ENCODE results near the gene OR52B6.
"Not testable (repeated sequence)": the region's sequence is repeated elsewhere in the genome, so short reads cannot be mapped to it uniquely, and the experiment has no call there.

Gene OR52B6, protein sequence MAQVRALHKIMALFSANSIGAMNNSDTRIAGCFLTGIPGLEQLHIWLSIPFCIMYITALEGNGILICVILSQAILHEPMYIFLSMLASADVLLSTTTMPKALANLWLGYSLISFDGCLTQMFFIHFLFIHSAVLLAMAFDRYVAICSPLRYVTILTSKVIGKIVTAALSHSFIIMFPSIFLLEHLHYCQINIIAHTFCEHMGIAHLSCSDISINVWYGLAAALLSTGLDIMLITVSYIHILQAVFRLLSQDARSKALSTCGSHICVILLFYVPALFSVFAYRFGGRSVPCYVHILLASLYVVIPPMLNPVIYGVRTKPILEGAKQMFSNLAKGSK

DNA sequence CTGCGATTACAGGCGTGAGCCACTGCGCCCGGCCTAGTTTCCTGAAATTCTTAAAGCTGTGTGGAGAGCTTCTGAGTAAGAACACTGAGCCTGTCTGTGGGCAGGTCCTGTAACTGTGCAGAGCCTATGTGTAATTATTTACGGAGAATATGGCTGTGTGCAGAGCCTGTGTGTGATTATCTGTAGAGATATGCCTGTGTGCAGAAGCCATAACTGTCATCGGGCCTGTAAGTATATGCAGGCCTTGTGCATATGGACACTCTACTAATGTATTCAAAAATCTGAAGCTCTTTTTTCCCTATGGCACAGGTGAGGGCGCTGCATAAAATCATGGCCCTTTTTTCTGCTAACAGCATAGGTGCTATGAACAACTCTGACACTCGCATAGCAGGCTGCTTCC lies at the start of gene OR52B6:
Gene OR52B6 (plus strand): TSS at position 301 of the 400 bp plus-strand sequence. CDS start 0 bp downstream, at position 301.
- DNase-seq (ENCODE audit: low read depth in 2 of 2, low spot score in 1 of 2), result no peak

DNA sequence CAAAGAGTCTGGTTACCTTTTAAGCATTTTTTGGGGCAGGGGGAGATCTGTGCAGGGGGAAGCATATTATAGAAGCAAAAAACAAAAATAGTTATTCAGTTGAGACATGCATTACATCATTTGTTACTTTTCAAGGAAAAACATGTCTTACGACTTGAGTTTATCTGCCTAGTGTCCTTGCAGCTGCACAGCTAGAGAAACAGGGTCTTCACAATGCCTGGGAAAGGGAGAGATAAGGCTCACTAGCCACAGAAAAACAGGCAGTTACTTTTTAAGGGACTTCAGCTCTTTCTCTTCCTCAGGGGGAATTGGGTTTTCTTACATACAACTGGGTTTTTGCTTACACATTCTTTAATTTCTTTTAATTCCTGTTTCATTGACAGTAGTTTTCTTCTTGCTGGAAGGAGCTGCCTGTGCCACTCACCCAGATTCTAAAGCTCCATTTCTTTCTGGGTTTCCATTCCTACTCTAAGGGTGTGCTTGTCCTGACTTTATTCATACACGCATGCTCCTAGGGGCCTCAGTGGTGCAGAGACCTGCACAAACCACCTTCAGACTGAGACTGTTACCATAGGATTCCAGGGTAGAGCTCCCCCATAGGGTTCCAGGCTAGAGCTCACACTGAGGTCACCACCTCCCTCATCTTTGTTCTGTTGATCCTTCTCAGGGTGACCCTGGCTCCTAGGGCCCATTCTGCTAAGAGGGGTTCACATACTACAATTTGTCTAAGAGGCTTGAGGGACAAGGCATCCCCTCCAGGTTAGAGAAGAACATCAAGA lies 49.4 kb upstream of the OR52B6 start:
- no peak for DNase-seq (ENCODE audit: low read depth in 2 of 2, low spot score in 1 of 2)

DNA sequence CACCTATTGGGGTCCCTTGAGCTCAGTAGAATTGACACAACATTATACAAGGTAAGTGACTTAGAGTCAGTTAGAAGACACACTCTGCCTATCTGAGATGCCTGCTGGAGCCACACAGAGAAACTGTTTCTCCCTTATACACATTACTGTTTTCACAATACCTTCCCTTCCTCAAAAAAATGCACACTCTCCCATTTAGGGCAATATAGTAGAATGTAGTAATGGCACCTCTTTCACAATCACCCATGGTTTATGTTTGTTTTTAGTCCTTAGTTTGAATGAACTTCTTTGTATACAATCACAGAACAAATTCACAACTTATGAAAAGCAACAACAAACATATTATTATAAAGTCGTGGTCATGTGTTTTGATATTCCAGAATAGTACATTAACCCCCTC lies 46.6 kb upstream of the OR52B6 start:
- DNase-seq (ENCODE audit: low read depth in 2 of 2, low spot score in 1 of 2), result no peak

DNA sequence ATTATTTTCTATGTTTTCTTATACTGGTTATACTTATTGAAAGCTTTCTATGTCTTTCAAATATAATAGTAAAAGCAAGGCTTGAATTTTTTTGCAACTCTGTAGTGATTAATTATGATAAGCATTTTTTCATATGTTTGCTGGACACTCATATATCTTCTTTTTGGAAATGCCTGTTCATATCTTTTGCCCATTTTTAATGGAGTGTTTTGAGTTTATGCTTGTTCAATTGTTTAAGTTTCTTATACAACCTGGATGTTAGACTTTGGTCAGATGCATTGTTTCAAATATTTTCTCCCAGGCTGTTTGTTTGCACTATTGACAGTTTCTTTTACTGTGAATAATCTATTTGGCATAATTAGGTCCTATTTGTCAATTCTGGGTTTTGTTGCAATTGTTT lies 44.2 kb upstream of the OR52B6 start:
- no peak for DNase-seq (ENCODE audit: low read depth in 2 of 2, low spot score in 1 of 2)

DNA sequence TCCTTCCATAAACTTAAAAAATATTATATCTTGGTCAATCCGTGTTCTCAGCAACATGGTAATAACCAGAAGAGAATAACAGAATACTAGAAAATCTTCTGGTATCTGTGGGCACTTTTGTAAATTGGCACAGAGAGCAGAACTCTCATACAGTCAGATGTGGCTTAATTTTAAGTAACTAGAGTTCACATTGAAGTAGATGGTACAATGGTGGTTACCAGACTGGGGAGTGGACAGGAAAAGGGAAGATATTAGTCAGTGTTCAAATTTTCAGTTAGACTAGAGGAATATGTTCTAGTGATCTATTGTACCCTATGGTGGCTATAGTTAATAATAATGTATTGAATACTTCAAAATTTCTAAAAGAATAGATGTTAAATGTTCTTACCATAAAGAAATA lies 39.2 kb upstream of the OR52B6 start:
- DNase-seq (ENCODE audit: low read depth in 2 of 2, low spot score in 1 of 2), result no peak

DNA sequence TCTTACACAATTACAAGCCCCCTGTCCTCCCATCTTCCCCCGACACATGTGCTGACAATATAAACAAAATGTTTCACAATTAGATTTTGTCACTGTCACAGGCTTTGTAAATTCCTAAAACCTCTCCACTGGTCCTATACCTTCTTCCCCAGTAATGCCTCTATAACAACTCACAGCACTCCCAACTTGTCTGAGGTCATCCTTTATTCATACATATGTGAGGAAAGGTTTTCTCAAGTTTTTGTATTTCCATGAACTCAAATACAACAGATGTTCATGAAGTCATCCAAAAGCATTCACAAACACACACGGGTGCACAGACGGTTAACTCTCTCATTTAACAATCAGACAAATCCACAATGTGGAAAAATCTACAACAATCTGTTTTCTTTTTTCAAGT lies 34.2 kb upstream of the OR52B6 start:
- no peak for DNase-seq (ENCODE audit: low read depth in 2 of 2, low spot score in 1 of 2)

DNA sequence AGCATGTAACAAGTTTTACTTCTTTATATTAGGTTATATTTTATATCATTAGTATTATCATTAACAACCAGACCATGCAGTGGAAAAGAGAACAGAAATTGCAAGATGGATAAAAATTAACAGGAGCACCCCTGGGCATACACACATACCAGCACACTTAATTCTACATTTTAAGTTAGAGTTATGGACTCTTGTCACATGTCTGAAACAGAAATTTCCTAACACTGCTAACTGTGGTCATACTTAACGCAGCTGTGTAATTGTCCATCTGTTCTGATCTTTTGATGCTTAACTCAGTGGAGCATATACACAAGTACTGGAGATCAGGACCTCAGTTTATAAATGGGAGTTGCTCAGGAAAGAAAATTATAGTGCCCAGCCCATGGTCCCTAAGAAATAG lies 32.7 kb upstream of the OR52B6 start:
- no peak for DNase-seq (ENCODE audit: low read depth in 2 of 2, low spot score in 1 of 2)

DNA sequence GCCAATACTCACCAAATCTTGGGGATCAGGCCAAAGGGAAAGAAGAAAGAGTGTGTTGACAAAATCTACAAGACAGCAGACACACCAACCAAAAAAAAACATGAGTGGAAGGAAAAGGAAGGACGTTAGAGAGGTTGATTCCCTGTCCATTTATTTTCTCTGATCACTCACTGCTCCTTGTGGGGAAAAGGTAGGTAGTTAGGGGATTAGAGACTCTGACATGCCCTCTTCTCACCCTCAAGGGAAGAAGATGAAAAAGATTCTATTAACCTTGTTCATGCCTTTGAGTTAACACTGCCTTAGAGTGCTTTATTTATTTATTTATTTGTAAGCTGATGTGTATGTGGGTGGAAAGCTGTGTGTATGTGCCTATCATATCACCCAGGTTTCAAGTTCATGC lies 32.2 kb upstream of the OR52B6 start, which contains the start of gene OR52H1:
Gene OR52H1 (minus strand): TSS at position 101 of the 400 bp plus-strand sequence. CDS start 3,035 bp downstream, outside the sequence.
- DNase-seq (ENCODE audit: low read depth in 2 of 2, low spot score in 1 of 2), result no peak

DNA sequence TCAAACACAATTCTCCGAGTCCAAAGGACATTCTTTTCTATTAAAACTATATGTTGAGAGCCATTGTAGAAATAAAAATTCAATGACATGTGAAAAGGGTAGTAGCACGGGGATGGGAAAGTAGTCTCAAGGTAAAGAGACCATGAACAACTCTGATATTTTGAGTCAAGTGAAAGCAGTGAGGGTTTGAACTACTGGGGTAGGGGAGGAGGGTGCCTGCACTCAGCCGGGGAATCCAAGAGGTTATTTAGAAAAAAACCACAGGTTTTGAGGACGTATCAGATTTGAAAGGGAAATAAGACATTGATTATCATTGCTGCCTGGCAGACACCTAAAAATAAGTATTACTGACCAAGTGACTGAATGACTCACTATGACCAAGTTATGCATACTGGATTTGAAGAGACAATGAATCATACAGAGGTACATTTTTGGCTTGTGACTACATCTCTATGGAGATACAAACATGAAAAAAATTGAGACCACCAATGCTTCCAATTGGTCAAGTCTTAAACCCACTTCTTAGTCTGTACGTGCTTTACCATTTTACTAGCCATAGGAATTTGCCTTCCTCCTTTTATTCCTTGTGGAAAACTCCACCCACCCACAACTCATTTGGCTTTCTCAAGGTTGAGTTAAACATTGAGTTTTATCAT lies 30.1 kb upstream of the OR52B6 start:
- DNase-seq (ENCODE audit: low read depth in 2 of 2, low spot score in 1 of 2), result no peak

DNA sequence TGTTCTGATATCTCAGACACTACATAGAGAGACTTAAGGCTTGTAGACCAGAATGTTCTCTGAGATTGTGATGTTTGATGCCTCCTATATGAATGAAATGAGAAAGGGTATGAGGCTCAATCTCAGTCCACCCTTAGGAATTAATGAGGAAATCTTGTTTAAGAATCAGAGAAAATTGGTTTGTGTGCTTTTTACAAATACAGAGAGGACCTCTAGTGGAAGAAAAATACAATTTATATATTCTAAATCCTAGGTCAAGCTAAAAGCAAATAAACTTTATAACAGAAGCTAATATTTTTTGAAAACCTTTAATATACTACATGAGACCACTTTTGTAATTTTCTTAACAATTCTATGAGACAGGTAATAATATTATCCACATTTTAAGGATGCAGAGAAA lies 27.3 kb upstream of the OR52B6 start:
- DNase-seq (ENCODE audit: low read depth in 2 of 2, low spot score in 1 of 2), result no peak

DNA sequence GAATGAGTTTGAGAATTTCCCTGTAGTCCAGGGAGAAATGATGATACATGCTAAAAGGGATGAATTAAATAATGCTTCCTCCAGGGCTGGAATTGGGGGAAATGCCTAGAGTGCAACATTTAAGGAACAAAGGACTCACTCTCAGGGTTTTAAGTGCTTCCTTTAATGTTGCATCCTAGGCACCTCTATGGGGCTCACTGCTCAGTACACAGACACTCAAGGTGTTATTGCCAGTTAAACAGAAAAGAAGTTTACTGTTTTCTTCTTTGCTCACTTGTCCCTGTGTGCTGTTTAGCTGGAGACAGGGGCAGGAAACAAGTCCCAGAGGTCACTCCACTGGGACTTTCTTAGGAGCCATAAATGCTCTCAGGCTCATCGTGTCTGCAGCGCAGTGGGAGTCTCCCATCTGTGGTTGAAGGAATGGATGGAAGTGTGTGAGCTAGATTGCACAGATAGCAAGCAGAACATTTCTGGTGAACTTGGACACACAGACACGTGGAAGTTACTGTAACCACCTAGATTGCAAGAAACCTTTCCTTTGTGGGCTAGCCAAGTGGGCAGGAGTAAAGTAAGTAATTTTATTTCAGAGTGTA lies 24.0 kb upstream of the OR52B6 start:
- DNase-seq (ENCODE audit: low read depth in 2 of 2, low spot score in 1 of 2), result no peak

DNA sequence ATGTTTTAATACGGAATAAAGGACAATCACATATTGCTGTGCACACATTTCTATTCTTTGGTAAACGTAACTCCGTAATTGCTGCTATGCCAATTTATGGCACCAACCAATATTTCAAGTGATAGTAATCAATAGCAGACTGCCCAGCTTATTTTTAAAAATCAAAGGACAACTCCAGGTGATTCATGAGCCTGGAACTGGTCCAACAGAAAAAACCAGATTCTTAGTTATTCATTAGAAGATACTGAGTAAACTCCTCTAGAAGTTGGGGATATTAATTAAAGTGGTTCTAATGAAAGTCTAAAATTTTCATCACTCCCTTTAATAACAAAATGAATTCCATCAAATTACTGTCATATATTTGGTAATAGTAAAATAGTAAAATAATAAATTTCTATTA lies 22.9 kb upstream of the OR52B6 start:
- no peak for DNase-seq (ENCODE audit: low read depth in 2 of 2, low spot score in 1 of 2)

DNA sequence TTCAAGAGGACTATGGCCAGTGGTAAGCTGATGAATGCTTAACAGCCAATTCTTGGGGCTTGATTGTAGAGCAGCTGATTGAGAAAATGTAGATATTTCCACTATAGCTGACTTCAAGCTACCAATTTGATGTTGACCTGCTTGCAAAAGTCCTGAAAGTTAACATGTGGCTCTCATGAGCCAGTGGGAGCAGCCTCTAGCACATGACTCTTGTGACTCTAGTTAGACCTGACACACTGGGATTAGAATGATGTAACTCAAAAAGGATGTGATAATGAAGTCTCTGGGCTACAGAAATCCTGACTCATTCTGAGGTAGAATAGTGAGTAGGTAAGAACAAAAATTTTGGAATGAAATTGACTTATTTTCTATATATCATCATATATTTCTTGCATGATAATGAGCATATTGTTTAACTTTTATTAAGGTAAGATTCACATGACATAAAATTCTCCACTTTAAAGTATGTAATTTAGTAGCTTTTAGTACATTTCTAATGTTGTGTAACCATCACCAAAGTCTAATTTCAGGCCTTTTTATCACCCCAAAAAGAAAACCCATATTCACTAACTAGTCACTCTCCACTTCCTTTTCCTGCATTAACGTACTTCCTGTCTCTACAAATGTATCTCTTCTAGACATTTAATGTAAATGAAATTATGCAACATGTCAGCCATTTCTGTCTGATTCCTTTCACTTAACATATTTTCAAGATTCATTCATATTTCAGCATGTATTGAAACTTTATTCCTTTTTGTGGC lies 16.2 kb upstream of the OR52B6 start:
- no peak for DNase-seq (ENCODE audit: low read depth in 2 of 2, low spot score in 1 of 2)

DNA sequence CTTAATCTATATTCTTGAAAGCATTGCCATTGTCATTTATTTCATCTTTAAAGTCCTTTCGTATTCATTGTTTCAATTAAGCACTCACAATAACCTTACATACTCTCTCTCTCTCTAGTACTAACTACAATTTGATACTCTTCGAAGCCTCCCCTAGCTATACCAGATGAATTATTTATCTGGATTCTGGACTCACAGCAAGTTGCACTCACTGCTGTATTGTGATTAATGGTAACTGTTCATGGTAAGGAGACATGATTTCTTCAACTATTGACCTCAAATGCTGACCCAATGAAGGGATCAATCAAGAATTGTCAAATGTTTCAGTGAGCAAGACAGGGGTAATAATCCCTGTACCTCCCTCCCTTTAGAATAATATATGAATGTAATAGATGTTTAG lies 6.0 kb upstream of the OR52B6 start:
- DNase-seq (ENCODE audit: low read depth in 2 of 2, low spot score in 1 of 2), result no peak

DNA sequence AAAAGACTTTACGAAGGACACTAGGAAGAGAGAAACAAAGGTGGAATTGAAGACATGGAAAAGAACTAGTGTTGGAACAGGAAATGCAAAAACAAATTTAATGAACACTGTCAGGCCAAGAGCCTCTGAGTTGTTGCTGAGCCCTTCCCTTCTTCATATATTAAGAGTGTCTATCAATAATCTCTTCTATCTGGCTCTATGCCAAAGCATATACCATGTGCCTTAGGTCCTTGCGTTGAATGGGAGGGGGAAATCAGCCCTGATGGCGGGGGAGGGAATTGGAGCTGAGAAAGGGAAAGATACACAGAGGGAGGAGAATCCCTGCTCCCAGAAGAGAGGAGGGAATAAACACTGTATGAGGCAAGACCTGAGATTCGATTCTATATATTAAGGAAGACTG lies 5.5 kb upstream of the OR52B6 start:
- DNase-seq (ENCODE audit: low read depth in 2 of 2, low spot score in 1 of 2), result no peak

DNA sequence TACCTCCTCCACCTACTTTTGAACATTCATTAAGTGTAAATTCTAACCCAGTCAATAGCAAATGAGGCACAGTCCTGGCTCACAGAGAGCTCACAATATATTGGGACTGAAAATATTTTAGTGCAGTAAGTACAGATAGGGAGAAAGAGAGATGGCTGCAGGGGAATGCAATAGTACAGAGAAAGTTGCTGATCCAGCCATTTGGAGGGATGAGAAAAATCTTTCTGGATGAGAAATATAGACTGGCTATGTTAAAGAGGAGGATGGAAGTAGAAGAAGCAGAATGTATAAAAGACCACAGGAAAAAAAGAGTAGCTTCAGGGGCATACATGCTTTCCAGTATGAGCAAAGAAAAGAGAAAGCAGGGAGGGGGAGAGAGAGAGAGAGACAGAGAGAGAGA lies 3.6 kb upstream of the OR52B6 start:
- DNase-seq (ENCODE audit: low read depth in 2 of 2, low spot score in 1 of 2), result no peak

DNA sequence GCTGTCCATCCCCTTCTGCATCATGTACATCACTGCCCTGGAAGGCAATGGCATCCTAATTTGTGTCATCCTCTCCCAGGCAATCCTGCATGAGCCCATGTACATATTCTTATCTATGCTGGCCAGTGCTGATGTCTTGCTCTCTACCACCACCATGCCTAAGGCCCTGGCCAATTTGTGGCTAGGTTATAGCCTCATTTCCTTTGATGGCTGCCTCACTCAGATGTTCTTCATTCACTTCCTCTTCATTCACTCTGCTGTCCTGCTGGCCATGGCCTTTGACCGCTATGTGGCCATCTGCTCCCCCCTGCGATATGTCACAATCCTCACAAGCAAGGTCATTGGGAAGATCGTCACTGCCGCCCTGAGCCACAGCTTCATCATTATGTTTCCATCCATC lies 337 bp downstream of the OR52B6 start:
- DNase-seq (ENCODE audit: low read depth in 2 of 2, low spot score in 1 of 2), result no peak

DNA sequence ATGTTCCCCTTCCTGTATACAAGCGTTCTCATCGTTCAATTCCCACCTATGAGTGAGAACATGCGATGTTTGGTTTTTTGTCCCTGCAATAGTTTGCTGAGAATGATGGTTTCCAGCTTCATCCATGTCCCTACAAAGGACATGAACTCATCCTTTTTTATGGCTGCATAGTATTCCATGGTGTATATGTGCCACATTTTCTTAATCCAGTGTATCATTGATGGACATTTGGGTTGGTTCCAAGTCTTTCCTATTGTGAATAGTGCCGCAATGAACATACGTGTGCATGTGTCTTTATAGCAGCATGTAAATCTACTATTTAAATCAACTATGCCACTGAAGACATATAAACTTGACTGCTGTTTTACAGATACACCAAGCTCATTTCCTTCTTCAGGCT lies 3.8 kb downstream of the OR52B6 start:
- DNase-seq (ENCODE audit: low read depth in 2 of 2, low spot score in 1 of 2), result not testable (repeated sequence)

DNA sequence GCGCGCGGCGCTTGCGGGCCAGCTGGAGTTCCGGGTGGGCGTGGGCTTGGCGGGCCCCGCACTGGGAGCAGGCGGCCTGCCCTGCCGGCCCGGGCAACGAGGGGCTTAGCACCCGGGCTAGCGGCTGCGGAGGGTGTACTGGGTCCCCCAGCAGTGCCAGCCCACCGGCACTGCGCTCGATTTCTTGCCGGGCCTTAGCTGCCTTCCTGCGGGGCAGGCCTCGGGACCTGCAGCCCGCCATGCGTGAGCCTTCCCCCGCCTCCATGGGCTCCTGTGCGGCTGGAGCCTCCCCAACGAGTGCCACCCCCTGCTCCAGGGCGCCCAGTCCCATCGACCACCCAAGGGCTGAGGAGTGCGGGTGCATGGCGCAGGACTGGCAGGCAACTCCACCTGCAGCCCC lies 9.2 kb downstream of the OR52B6 start:
- DNase-seq (ENCODE audit: low read depth in 2 of 2, low spot score in 1 of 2), result not testable (repeated sequence)

DNA sequence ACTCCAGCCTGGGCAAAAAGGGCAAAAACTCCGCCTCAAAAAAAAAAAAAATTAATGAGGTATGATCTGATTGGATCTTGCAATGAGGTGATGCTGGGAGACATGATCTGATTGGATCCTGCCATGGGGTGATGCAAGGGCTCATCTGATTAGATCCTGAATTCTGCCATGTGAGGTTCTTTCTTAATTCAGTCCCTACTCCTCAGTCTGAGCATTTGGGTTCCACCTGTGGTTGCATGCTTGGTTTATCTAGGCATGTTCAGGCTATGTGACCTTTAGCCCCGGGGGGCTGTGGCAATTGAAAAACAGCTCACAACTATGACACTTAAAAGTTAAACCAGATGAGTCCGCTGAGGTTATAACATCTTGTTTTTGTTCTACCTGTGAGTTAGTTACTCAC lies 10.9 kb downstream of the OR52B6 start:
- DNase-seq (ENCODE audit: low read depth in 2 of 2, low spot score in 1 of 2), result no peak

DNA sequence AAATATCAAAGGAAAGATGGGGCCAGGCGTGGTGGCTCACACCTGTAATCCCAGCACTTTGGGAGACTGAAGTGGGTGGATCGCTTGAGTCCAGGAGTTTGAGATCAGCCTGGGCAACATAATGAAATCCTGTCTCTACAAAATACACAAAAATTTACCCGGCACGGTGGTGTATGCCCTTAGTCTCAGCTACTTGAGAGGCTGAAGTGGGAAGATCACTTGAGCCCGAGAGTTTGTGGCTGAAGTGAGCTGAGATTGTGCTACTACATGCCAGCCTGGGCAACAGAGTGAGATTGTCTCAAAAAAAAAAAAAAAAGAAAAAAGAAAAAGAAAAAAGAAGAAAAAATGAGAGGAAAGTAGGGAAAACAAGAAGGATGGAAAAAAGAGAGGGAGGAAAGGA lies 11.9 kb downstream of the OR52B6 start:
- no peak for DNase-seq (ENCODE audit: low read depth in 2 of 2, low spot score in 1 of 2)
